ENCODE data around the gene RETREG3. TPM values are rescaled to one million over a fixed set of nuclear protein-coding genes. Genes with fewer than 3 reads are reported as not detected.

Gene RETREG3
- total and polyA plus RNA-seq, 9 of the 15 experiments (the other 6 are each of a cell fraction or from before 2014, with no cell fraction given) = 4.1 to 39.0 (median 16.9) TPM

DNA sequence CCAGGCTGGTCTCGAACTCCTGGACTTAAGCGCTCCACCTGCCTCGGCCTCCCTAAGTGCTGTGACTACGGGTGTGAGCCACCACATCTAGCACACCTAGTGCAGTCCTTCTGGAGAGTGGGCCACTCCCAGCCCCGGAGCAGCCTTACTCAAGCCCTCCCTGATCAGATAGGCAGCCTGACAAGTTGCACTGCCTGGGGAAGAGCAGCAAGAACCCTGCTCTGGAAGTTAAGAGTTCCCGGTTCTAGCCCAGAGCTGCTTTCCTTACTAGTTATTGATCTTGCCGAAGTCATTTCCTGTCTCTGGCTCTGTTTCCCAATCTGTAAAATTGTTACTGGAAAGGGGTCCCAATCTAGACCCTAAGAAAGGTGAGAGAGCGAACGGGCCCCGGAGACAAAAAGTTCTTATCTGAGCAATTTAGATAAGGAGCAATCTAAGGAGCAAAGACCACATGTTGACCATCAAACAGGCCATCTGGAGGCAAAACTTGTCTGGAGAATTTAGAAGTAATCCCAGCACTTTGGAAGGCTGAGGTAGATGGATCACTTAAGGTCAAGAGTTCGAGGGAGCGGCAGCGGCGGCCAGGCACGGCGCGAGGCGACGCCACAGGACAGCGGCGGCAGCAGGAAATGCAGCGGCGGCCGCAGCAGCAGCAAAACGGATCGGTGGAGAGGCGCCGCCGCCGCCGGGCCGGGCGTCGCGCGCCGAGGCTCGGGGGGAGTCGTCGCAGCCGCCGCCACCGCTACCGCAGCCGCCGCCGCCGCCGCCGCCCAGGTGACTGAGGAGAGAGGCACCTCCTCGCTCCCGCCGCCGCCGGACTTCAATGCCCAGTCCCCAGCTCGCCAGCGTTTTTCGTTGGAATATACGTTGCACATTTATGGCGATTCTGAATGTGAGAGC lies 77.5 kb downstream of the RETREG3 start (continued):
- TF ChIP-seq, protein P1, sequence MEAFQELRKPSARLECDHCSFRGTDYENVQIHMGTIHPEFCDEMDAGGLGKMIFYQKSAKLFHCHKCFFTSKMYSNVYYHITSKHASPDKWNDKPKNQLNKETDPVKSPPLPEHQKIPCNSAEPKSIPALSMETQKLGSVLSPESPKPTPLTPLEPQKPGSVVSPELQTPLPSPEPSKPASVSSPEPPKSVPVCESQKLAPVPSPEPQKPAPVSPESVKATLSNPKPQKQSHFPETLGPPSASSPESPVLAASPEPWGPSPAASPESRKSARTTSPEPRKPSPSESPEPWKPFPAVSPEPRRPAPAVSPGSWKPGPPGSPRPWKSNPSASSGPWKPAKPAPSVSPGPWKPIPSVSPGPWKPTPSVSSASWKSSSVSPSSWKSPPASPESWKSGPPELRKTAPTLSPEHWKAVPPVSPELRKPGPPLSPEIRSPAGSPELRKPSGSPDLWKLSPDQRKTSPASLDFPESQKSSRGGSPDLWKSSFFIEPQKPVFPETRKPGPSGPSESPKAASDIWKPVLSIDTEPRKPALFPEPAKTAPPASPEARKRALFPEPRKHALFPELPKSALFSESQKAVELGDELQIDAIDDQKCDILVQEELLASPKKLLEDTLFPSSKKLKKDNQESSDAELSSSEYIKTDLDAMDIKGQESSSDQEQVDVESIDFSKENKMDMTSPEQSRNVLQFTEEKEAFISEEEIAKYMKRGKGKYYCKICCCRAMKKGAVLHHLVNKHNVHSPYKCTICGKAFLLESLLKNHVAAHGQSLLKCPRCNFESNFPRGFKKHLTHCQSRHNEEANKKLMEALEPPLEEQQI (IDR thresholded peaks at IDR 0.05) = no peak
- TF ChIP-seq RBFOX2 (IDR thresholded peaks at IDR 0.05; ENCODE audit: low read depth, low read length) (peak; percentile 74), ILF3 (IDR thresholded peaks at IDR 0.05; ENCODE audit: borderline replicate concordance) (no peak), CXXC5 (CRISPR knock-in tag; IDR thresholded peaks at IDR 0.05) (peak; percentile 91), BCL6 (CRISPR knock-in tag; IDR thresholded peaks at IDR 0.05) (no peak), KLF6 (CRISPR knock-in tag; IDR thresholded peaks at IDR 0.05; ENCODE audit: borderline replicate concordance) (no peak), EP400 (IDR thresholded peaks at IDR 0.05) (0 out of 2 replicates have a peak, but pooled peaks have one; percentile 19), NFE2L1 (tag; IDR thresholded peaks at IDR 0.05; ENCODE audit: borderline replicate concordance, low read depth) (no peak), PCBP1 (IDR thresholded peaks at IDR 0.05; ENCODE audit: low read depth, low read length, poor library complexity, severe bottlenecking) (no peak), HDAC3 (IDR thresholded peaks at IDR 0.05; ENCODE audit: borderline replicate concordance, partially characterized antibody) (peak; percentile 43), NR4A1 (CRISPR knock-in tag; IDR thresholded peaks at IDR 0.05) (no peak), NR4A1 (tag; IDR thresholded peaks at IDR 0.05) (peak; percentile 54; the same call in 1 of the 2 replicates), NCOR1 (IDR thresholded peaks at IDR 0.05) (peak; percentile 65), ZNF780A (CRISPR knock-in tag; IDR thresholded peaks at IDR 0.05) (no peak), NONO (IDR thresholded peaks at IDR 0.05; ENCODE audit: low read depth in 2 of 2, low read length in 1 of 2) (0 out of 4 replicates have a peak, but pooled peaks of 1 of the 2 experiments have one; percentile 11), MCM2 (IDR thresholded peaks at IDR 0.05; ENCODE audit: low read depth) (no peak), SUPT5H (IDR thresholded peaks at IDR 0.05) (no peak), POLR2G (IDR thresholded peaks at IDR 0.05; ENCODE audit: low read depth, low read length) (peak; percentile 80), L3MBTL2 (IDR thresholded peaks at IDR 0.05) (peak; percentile 84), NFXL1 (CRISPR knock-in tag; IDR thresholded peaks at IDR 0.05) (no peak), ZC3H8 (IDR thresholded peaks at IDR 0.05) (no peak)
- TF ChIP-seq, protein P2, sequence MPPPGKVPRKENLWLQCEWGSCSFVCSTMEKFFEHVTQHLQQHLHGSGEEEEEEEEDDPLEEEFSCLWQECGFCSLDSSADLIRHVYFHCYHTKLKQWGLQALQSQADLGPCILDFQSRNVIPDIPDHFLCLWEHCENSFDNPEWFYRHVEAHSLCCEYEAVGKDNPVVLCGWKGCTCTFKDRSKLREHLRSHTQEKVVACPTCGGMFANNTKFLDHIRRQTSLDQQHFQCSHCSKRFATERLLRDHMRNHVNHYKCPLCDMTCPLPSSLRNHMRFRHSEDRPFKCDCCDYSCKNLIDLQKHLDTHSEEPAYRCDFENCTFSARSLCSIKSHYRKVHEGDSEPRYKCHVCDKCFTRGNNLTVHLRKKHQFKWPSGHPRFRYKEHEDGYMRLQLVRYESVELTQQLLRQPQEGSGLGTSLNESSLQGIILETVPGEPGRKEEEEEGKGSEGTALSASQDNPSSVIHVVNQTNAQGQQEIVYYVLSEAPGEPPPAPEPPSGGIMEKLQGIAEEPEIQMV (tag; conservative IDR thresholded peaks at IDR 0.05; ENCODE audit: low read depth) = no peak
